Loucy (cell line): ENCODE measurements around the gene FGD3.

Experiments used
- H2AFZ ChIP-seq: fragments of 200-600 bp; sonication (generic); 2 replicates; pipeline ENCODE4 v1.6.0; 2016; ENCODE audit warnings: antibody characterized with exemption, mild to moderate bottlenecking, low read length, moderate library complexity
- H3F3A ChIP-seq: fragments of 200-600 bp; 2 replicates; pipeline ENCODE4 v1.6.0; 2016; ENCODE audit warnings: antibody characterized with exemption, low read depth, mild to moderate bottlenecking
- H3K27me3 ChIP-seq: fragments of 200-600 bp; sonication (generic); 2 replicates; pipeline ENCODE4 v1.6.1; 2014; ENCODE audit warnings: low read length, mild to moderate bottlenecking; ENCODE audit not compliant: insufficient read depth, poor library complexity, severe bottlenecking
- H3K36me3 ChIP-seq: fragments of 200-600 bp; sonication (generic); 2 replicates; pipeline ENCODE4 v1.6.1; 2016; ENCODE audit warnings: low read length; ENCODE audit not compliant: insufficient read depth
- H3K4me1 ChIP-seq: fragments of 200-600 bp; sonication (generic); 2 replicates; pipeline ENCODE4 v1.5.1; 2014; ENCODE audit warnings: low read length, mild to moderate bottlenecking; ENCODE audit not compliant: insufficient read depth, poor library complexity, severe bottlenecking
- H3K4me2 ChIP-seq: fragments of 200-600 bp; sonication (generic); 2 replicates; pipeline ENCODE4 v1.6.0; 2014; ENCODE audit warnings: antibody characterized with exemption, low read length, low read depth, mild to moderate bottlenecking; ENCODE audit not compliant: poor library complexity, severe bottlenecking
- H3K4me3 ChIP-seq: fragments of 200-600 bp; sonication (generic); 2 replicates; pipeline ENCODE4 v1.5.1; 2014; ENCODE audit warnings: low read length, mild to moderate bottlenecking, mixed read lengths; ENCODE audit not compliant: poor library complexity, severe bottlenecking
- H3K79me2 ChIP-seq: fragments of 200-600 bp; sonication (generic); 2 replicates; pipeline ENCODE4 v1.6.1; 2014; ENCODE audit warnings: low read length; ENCODE audit not compliant: insufficient read depth
- H3K9ac ChIP-seq: fragments of 200-600 bp; sonication (generic); 2 replicates; pipeline ENCODE4 v1.6.0; 2014; ENCODE audit warnings: mild to moderate bottlenecking, low read depth, low read length, moderate library complexity; ENCODE audit not compliant: poor library complexity, severe bottlenecking
- H3K9me2 ChIP-seq: fragments of 200-600 bp; sonication (generic); replicated peaks from 2 replicates; pipeline ENCODE4 v1.6.1; 2016; ENCODE audit warnings: low read depth, low read length, mixed read lengths
- H3K9me3 ChIP-seq: fragments of 200-600 bp; sonication (generic); 2 replicates; pipeline ENCODE4 v1.6.1; 2014; ENCODE audit warnings: mild to moderate bottlenecking, antibody characterized with exemption, low read length, low read depth; ENCODE audit not compliant: insufficient read depth
- H4K20me1 ChIP-seq: fragments of 200-600 bp; sonication (generic); 2 replicates; pipeline ENCODE4 v1.6.0; 2014; ENCODE audit warnings: antibody characterized with exemption, low read length, mild to moderate bottlenecking; ENCODE audit not compliant: insufficient read depth, poor library complexity, severe bottlenecking
- EZH2phosphoT487 ChIP-seq: fragments of 200-600 bp; IDR thresholded peaks from 2 replicates; pipeline ENCODE4 v1.6.1; 2018; ENCODE audit warnings: antibody characterized with exemption, mild to moderate bottlenecking, moderate library complexity, borderline replicate concordance
- TF ChIP-seq, protein P1 (sequence below): fragments of 200-600 bp; sonication (generic); conservative IDR thresholded peaks from 2 replicates; pipeline ENCODE4 v1.5.1; 2014; ENCODE audit warnings: mild to moderate bottlenecking, antibody characterized with exemption, low read length

The FGD3 gene

DNA sequence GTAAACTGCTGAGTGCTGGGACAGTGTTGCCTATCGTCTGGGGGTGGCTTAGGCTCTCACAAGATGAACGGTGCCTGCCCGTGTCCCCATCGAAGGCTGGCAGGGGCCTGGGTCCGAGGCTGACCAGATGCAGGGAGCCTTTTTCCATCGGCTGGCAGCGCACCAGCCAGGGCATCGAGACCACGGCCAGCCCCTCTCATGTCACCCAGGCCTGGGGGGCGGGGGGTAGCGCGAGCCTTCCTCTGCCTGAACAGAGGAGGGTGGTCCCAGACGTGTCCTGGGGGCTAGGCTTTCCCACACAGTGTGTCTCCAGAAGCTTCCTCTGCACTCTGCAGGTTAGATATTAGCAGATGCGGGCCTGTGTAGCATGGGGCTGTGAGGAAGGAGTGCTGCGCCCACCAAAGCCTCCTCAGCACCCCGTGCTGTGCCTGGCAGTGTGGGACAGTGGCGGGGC is 17.3 kb downstream of the FGD3 start:
- peaks cover 52% of the 10 kb centered on the region for H3K4me1 ChIP-seq
- peak overlapping the region; percentile 88 for H2AFZ ChIP-seq
- TF ChIP-seq, protein P1, sequence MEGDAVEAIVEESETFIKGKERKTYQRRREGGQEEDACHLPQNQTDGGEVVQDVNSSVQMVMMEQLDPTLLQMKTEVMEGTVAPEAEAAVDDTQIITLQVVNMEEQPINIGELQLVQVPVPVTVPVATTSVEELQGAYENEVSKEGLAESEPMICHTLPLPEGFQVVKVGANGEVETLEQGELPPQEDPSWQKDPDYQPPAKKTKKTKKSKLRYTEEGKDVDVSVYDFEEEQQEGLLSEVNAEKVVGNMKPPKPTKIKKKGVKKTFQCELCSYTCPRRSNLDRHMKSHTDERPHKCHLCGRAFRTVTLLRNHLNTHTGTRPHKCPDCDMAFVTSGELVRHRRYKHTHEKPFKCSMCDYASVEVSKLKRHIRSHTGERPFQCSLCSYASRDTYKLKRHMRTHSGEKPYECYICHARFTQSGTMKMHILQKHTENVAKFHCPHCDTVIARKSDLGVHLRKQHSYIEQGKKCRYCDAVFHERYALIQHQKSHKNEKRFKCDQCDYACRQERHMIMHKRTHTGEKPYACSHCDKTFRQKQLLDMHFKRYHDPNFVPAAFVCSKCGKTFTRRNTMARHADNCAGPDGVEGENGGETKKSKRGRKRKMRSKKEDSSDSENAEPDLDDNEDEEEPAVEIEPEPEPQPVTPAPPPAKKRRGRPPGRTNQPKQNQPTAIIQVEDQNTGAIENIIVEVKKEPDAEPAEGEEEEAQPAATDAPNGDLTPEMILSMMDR: no peak
- TF ChIP-seq EZH2phosphoT487: no peak
- H3K79me2 ChIP-seq: peaks cover 64% of the 10 kb centered on the region
- H4K20me1 ChIP-seq: peaks cover 24% of the 10 kb centered on the region
- no peaks in the 10 kb centered on the region for H3F3A ChIP-seq
- peak overlapping the region; percentile 100 for H3K4me2 ChIP-seq
- H3K4me3 ChIP-seq: peak overlapping the region; percentile 83
- no peaks in the 10 kb centered on the region for H3K9me2 ChIP-seq
- H3K36me3 ChIP-seq: no peaks in the 10 kb centered on the region
- no peaks in the 10 kb centered on the region for H3K27me3 ChIP-seq
- H3K9ac ChIP-seq: peak overlapping the region; percentile 97
- no peaks in the 10 kb centered on the region for H3K9me3 ChIP-seq

GRCh38 chr9:92965061-92965758 is 17.9 kb downstream of the FGD3 start:
- Histone ChIP-seq H3F3A (no peaks in the 10 kb centered on the region), H3K4me2 (peak overlapping the region; percentile 100), H3K4me1 (peaks cover 58% of the 10 kb centered on the region), H2AFZ (no peak overlapping the region), H3K79me2 (peaks cover 70% of the 10 kb centered on the region), H3K9me3 (no peaks in the 10 kb centered on the region), H3K4me3 (peak overlapping the region; percentile 83), H3K9me2 (no peaks in the 10 kb centered on the region), H3K36me3 (no peaks in the 10 kb centered on the region), H3K27me3 (no peaks in the 10 kb centered on the region), H4K20me1 (peaks cover 30% of the 10 kb centered on the region), H3K9ac (peak overlapping the region; percentile 97)
- TF ChIP-seq, protein P1: no peak
- no peak for TF ChIP-seq EZH2phosphoT487

DNA sequence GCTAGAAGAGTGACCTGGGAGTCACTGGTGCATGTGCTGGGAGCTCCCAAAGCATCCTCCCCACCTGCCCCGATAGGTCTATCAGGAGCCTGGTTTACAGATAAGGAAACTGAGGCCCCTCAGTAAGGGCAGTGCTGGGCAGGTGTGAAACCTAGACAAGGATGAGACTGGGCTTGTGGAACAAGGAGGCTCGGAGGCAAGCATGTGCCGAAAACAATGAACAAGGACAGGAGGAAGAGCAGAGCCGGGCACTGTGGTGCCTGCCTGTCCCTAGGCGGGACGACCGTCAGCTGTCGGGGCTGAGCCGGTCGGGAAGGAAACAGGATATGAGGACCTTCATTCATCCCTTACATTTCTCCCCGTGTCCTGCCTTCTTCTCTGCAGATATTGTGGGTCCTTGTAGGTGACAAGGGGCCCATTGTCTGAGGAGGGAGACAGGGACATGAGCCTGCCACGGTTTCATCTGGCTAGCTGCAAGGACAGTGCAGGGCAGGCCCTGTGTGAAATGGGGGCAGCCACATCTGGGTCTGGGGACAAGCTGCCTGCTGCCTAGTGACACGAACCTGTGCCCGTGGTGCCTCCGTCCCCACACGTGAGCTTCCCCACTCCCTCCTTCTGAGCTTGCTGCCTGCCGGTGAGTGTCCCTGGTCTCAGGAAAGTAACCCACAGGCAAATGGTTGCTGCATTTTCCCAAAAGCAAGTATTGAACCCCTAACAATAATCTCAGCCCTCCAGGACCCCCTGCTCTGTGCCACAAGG is 18.6 kb downstream of the FGD3 start:
- Histone ChIP-seq H3K9ac (peak overlapping the region; percentile 97), H3K4me2 (peak overlapping the region; percentile 100), H3K4me3 (peak overlapping the region; percentile 83)

More for the DNA sequence above, 18.6 kb downstream of the FGD3 start:
- TF ChIP-seq, protein P1: no peak
- no peak for TF ChIP-seq EZH2phosphoT487
- Histone ChIP-seq H3K9me2 (no peaks in the 10 kb centered on the region), H2AFZ (no peak overlapping the region), H3K27me3 (no peaks in the 10 kb centered on the region), H3K4me1 (peaks cover 65% of the 10 kb centered on the region), H3F3A (no peaks in the 10 kb centered on the region), H4K20me1 (peaks cover 37% of the 10 kb centered on the region), H3K36me3 (no peaks in the 10 kb centered on the region), H3K79me2 (peaks cover 77% of the 10 kb centered on the region), H3K9me3 (no peaks in the 10 kb centered on the region)
